Fibroblast of mammary gland (primary cell): ENCODE results near the gene SHROOM1.

Experiments
- DNase-seq: peaks from one replicate; pipeline ENCODE4 v3.0.0-alpha.2; 2010; ENCODE audit warnings: low read depth
- H3K4me3 ChIP-seq: 2 replicates; pipeline ENCODE4 v1.5.1; 2011; ENCODE audit warnings: low read depth, mild to moderate bottlenecking, low read length, moderate library complexity; ENCODE audit not compliant: control insufficient read depth
- TF ChIP-seq, protein P1 (sequence below): conservative IDR thresholded peaks from 2 replicates; pipeline ENCODE4 v1.5.1; 2011; ENCODE audit warnings: low read depth, low read length, inconsistent platforms; ENCODE audit not compliant: control insufficient read depth, insufficient read depth

SHROOM1 gene

GRCh38 chr5:132787076-132787475 lies 43.4 kb downstream of the SHROOM1 start:
- no peak overlapping the region for H3K4me3 ChIP-seq
- peak; percentile 65 for DNase-seq

DNA sequence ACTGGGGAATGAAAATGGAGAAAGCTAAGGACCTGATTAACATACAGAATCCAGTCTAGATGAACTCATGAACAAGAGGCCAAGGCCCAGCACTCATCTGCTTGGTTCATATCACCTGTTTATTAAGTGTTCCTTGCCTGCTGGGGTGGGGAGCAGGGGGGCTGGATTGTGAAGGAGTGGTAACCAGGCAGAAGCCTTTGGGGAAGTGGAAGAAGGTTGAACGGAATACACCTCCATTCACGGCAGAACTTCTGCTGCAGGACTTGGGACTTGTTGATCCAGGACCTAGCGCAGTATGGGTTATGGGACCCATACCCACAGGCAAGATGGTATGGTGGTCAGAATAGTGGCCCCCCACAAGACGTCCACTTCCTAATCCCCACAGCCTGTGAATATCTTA lies 44.6 kb downstream of the SHROOM1 start:
- no peak for DNase-seq
- H3K4me3 ChIP-seq = no peak overlapping the region
- TF ChIP-seq, protein P1, sequence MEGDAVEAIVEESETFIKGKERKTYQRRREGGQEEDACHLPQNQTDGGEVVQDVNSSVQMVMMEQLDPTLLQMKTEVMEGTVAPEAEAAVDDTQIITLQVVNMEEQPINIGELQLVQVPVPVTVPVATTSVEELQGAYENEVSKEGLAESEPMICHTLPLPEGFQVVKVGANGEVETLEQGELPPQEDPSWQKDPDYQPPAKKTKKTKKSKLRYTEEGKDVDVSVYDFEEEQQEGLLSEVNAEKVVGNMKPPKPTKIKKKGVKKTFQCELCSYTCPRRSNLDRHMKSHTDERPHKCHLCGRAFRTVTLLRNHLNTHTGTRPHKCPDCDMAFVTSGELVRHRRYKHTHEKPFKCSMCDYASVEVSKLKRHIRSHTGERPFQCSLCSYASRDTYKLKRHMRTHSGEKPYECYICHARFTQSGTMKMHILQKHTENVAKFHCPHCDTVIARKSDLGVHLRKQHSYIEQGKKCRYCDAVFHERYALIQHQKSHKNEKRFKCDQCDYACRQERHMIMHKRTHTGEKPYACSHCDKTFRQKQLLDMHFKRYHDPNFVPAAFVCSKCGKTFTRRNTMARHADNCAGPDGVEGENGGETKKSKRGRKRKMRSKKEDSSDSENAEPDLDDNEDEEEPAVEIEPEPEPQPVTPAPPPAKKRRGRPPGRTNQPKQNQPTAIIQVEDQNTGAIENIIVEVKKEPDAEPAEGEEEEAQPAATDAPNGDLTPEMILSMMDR = no peak

More at GRCh38 chr5:132787076-132787475, 43.4 kb downstream of the SHROOM1 start:
- TF ChIP-seq, protein P1 = no peak

DNA sequence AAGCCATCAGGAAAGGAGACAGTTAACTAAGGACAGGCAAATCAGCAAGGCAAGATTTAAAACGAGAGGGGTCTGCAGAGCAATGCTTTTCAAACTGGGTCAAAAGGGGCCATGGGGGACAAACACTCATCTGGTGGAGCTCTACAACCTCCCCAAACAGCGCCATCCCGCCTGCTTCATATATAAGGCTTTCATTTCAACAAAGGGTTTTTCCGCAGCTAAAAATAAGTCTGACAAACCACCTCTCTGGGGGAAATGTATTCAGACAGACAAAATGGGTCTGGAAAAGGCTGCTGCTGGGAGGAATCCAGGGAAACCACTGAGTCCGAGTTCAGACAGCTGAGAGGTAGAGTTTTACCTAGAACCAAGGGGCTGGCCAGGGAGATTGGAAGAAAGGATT lies 45.1 kb downstream of the SHROOM1 start:
- H3K4me3 ChIP-seq = no peak overlapping the region
- TF ChIP-seq, protein P1 = no peak
- no peak for DNase-seq

GRCh38 chr5:132782101-132782500 lies 48.3 kb downstream of the SHROOM1 start:
- no peak overlapping the region for H3K4me3 ChIP-seq
- TF ChIP-seq, protein P1 = no peak
- peak; percentile 55 for DNase-seq

DNA sequence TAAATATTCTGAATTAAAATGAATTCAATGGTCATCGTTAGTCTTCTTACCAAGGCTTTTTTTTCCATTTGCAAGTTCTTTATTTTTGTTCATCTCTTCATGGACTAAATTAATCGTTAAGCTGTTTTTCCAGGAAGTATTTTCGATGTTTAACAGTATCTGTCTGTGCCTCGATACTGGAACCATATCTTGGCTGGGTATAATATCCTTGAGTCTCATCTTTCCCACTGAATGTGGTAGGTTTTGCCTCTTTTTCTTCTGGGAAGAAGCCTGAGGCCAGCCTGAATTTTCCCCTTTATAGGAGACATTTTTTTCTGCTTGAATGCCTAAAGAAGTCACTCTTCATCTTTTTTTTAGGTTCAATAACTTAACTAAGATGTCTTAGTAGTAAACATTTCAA lies 49.4 kb downstream of the SHROOM1 start:
- DNase-seq = no peak
- TF ChIP-seq, protein P1 = no peak
- H3K4me3 ChIP-seq = no peak overlapping the region

- TF ChIP-seq, protein P1 = no peak
- no peak for DNase-seq
- no peak overlapping the region for H3K4me3 ChIP-seq
Measured at GRCh38 chr5:132780577-132780976, 49.9 kb downstream of the SHROOM1 start.

DNA sequence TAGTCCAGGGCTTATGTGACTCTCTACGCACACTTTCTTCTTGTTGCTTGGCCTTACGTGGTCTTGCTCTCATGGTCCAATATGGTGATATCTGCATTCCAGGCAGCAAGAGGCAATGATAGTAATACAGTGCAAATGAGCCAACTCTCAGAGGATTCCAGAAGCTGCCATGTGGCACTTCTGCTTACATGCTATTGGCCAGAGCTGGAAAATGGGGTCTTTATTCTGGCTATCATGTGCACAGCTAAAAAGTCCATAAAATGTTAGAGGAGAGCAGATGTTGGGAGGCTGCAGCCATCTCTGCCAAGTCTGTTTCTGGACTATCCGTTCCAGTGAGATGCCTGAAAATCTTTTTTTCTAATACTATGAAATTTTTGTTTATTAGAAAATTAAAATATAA lies 50.5 kb downstream of the SHROOM1 start:
- TF ChIP-seq, protein P1 = no peak
- no peak overlapping the region for H3K4me3 ChIP-seq
- no peak for DNase-seq
